GM21381 (cell line): ENCODE results near the gene GOLIM4.
"Not testable (repeated sequence)": the region's sequence is repeated elsewhere in the genome, so short reads cannot be mapped to it uniquely, and the experiment has no call there.

ENCODE experiments used
- ATAC-seq: cut with Tn5 transposase; IDR thresholded peaks from one replicate; pipeline ENCODE4 v1.9.1; 2021; ENCODE audit warnings: mild to moderate bottlenecking, moderate library complexity; ENCODE audit not compliant: unreplicated experiment

The GOLIM4 gene, protein sequence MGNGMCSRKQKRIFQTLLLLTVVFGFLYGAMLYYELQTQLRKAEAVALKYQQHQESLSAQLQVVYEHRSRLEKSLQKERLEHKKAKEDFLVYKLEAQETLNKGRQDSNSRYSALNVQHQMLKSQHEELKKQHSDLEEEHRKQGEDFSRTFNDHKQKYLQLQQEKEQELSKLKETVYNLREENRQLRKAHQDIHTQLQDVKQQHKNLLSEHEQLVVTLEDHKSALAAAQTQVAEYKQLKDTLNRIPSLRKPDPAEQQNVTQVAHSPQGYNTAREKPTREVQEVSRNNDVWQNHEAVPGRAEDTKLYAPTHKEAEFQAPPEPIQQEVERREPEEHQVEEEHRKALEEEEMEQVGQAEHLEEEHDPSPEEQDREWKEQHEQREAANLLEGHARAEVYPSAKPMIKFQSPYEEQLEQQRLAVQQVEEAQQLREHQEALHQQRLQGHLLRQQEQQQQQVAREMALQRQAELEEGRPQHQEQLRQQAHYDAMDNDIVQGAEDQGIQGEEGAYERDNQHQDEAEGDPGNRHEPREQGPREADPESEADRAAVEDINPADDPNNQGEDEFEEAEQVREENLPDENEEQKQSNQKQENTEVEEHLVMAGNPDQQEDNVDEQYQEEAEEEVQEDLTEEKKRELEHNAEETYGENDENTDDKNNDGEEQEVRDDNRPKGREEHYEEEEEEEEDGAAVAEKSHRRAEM

DNA sequence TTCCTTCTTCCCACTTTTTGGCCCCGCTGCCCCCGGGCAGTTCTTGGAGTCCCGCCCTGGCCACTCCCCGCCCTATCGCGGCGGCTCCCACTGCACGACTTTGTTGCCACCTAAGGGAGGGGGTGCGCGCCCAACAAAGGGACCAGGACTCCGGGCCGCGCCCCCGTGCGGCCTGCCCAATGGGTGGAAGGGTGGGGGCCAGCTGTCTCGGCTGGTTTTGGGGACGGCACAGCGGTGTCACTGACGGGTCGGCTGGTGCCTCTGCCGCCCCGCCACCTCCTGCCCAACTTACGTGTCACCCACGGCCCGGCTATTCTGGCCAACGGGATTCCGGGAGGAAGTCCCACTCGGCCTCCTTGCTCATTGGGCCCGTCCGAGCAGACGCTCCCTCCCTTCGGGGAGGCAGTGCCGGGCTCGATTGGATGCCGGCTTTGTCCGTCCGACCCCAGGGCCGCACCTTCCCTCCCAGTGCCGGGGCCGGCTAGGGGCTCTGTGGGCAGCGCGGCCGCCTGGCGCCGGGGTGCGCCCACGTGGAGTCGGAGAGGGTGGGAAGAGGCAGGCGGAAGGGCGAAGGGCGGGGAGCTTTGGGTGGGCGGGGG lies at the start of gene GOLIM4:
Gene GOLIM4 (minus strand): TSS at position 314 of the 599 bp plus-strand sequence. CDS start 639 bp downstream, outside the sequence.
- peak; percentile 79 for ATAC-seq

DNA sequence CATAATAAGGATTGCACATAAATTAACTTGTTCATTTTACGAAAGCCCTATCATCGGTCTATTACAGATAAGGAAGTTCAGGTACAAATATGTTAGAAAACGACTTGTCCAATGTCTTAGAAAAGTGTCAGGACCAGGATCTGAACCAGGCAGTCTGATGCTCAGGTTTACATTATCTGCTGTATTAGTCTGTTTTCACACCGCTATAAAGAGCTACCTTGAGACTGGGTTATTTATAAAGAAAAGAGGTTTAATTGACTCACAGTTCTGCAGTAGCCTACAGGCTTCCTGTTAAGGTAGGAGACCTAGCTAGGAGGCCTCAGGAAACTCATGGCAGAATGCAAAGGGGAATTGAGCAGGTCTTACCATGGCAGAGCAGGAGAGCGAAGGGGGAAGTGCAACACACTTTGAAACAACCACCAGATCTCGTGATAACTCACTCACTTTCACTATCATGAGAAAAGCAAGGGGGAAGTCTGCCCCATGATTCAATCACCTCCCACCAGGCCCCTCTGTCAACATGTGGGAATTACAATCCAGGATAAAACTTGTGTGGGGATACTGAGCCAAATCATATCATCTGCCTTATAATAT lies 45.8 kb upstream of the GOLIM4 start:
- no peak for ATAC-seq

DNA sequence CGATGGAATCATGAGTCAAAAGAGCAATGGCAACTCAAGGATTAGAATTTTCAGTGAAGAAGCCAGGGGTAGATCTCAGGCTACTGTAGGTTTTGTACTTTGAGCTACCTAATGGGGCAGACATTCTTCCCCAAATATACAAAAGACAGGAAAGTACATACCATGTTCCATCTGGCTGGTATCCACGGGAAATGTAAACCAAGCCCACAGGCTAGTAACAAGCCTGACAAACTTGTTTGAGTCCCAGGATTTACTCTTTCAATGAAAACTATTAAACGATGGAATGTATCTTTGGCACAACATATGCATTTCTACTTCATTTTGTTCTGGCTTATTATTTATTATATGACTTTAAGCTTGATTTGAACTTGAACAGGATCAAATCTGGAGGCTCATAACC lies 44.2 kb upstream of the GOLIM4 start:
- no peak for ATAC-seq

DNA sequence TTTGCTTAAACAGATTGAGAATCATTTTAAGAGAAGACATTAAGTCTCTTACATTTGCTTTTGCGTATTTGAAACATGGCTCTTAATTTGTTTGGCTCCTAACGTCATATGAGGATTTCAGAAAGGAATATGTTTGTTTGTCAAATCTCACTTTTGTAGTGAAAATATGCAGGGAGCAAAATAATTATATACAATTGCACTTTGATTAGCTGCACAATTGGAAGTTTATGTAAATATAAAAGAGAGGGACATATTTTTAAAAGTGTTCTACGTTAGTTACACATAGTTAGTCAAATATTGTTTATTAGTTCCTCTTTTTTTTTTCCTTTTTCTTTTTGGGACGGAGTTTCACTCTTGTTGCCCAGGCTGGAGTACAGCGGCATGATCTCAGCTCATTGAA lies 42.7 kb upstream of the GOLIM4 start:
- no peak for ATAC-seq

DNA sequence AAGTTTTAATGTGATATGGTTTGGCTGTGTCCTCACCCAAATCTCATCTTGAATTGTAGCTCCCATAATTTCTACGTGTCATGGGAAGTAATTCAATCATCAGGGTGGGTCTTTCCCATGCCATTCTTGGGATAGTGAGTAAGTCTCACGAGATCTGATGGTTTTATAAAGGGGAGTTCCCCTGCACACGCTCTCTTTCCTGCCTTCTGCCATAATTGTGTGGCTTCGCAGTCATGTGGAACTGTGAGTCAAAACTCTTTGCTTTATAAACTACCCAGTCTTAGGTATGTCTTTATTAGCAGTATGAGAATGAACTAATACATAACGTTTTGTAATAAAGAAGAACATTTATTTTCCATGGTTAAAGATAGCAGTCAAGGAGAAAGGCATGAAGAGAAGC lies 39.2 kb upstream of the GOLIM4 start:
- no peak for ATAC-seq

DNA sequence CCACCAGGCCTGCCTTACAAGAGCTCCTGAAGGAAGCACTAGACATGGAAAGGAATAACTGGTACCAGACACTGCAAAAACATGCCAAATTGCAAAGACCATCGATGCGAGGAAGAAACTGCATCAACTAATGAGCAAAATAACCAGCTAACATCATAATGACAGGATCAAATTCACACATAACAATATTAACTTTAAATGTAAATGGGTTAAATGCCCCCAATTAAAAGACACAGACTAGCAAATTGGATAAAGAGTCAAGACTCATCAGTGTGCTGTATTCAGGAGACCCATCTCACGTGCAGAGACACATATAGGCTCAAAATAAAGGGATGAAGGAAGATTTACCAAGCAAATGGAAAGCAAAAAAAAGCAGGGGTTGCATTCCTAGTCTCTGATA lies 34.5 kb upstream of the GOLIM4 start:
- ATAC-seq, result not testable (repeated sequence)

DNA sequence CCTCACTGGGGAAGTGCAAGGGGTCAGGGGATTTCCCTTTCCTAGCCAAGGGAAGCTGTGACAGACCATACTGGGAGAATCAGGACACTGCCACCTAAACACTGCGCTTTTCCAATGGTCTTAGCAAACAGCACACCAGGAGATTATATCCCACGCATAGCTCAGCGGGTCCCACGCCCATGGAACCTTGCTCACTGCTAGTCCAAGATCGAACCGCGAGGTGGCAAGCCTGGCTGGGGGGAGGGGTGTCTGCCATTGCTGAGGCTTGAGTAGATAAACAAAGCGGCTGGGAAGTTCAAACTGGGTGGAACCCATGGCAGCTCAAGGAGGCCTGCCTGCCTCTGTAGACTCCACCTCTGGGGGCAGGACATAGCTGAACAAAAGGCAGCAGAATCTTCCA lies 32.7 kb upstream of the GOLIM4 start:
- ATAC-seq, result not testable (repeated sequence)

DNA sequence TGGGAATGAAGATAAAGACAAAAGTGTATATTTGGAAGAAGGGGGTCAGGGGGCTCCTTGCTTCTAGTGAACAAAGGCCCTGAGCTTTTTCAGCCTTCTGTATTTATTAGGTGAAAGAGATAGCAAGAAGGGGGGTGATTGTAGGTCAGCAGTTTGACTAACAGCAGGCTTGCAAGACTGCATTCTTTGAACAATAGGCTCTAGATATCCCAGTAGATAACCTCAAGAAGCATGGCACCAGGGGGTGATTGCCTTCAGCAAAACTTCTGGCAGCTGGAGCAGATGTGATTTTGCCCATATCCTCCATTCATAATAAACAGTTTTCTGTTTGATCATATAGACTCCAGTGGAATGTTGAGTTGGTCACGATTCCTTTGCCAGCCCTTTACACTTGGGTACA lies 31.7 kb upstream of the GOLIM4 start:
- no peak for ATAC-seq

DNA sequence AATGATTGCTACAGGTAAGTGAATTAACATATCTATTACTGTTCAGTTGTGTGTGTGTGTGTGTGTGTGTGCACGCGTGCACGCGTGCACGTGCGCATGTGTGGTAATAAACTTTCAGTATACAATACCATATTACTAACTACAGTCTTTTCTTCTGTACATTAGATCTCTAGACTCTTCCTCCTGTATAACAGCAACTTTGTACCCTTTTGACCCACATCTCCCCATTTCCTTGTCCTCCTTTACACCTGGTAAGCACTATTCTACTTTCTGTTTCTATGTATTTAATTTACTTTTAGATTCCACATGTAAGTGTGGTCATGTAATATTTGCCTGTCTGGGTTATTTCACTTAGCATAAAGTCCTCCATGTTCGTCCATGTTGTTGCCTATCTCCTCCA lies 29.1 kb upstream of the GOLIM4 start:
- no peak for ATAC-seq

DNA sequence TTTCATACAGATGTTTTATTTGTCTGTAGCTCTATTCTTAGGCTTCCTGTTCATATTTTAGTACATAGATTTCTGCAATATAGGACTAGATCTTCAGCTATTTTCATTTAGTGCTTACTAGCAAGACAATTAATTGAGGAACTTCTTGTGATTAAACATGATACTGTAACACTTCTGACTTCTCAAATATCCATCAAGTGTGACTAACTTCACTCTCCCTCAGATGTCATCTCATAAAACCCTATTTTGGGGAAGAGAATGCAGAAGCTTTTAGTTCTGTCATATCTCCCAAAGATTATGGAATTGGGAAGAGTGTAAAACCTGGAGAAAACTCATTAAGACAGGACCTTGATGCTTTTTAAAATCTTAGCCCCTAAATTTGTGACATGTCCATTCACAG lies 28.6 kb upstream of the GOLIM4 start:
- no peak for ATAC-seq

DNA sequence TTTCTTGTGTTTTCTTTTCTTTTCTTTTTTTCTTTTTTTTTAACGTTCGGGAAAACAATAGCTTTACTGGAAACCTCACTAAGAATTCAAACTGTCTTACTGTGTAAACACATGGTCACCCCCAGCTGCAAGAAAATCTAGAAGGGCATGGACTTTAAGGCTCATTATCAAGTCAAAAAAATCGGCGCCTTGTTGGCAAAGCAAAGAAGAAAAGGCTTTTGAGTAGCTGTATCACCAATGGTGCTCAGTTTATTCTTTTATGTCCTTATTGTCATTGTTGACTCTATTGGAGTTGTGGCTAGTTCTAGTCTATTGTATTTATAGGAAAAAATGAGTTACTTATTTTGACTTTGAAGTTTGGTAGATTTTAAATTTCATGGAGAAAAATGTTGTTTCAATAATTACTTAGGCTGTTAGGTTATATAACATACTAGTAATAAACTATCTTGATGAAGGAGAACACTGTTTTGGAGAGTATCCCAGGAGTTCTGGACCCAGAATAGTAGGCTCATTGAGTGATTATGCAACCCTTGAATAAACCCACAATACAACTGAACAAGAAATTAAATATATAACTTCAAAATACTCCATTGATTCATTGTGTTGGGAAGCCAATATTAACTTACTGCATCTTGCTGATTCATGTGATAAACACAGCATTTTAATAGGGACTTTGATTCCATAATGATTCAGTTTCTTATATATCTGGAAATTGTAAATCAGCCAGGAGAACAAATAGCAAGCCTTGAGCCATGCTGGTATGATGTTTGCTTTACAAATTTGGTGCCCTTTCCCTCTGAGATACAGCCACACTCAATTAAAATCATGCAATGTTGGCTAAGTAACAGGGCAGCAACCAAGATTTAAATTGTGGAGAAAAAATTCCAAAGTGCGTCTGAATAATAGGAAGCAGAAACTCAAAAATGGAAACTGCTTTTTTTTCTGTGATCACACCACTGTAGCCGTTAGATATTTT lies 27.8 kb upstream of the GOLIM4 start:
- no peak for ATAC-seq

DNA sequence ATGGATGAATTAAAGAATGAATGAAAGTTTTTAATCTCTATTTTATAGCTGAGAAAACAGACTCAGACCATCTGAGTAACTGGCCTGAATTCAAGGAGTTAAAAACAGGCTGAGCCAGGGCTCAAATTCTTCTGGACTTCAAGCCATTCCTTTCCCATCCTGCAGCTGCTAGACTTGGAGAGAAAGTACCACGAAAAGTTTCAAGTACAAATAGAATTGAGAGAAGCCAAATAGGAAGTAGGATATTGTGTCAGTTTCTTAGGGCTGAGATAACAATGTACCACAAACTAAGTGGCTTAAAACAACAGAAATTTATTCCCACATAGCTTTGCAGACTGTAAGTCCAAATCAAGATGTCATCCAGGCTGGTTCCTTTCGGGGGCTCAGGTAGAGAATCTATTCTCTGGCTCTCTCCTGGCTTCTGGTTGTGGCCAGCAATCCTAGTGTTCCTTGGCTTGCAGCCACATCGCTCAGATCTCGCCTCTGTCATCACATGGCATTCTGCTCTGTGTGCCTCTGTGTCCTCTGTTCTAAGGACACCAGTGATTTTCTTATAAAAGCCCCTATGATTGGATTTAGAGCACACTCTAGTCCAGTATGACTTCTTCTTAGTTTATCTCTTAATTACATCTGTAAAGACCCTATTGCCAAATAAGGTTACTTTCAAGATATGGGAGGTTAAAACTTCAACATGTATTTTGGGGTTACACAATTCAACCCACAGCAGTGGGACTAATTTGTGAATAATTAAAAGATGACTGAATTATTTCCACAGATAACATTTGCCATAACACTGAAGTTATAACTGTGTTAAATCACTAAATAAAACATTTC lies 25.7 kb upstream of the GOLIM4 start:
- ATAC-seq, result no peak

DNA sequence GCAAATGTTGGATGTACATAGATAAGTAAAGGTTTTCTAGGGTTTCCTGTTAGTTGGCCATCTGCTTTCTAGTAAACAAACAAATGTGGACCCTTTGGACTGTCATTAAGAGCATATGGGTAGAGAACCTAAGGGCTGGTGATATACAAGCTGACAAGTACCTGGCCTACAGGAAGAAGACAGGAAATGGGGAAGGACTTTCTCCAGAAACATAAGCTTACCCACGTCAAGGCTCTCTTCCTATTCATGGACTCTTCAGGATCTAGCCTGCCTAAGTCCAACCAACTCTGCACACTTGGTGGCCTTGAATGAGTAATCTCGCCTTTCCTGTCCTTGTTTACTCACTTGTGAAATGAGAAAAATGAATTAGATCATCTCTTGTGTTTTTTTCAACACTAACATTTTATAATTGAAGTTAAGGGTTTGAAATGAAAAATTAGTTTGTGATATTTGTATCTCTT lies 22.2 kb upstream of the GOLIM4 start:
- ATAC-seq, result no peak

DNA sequence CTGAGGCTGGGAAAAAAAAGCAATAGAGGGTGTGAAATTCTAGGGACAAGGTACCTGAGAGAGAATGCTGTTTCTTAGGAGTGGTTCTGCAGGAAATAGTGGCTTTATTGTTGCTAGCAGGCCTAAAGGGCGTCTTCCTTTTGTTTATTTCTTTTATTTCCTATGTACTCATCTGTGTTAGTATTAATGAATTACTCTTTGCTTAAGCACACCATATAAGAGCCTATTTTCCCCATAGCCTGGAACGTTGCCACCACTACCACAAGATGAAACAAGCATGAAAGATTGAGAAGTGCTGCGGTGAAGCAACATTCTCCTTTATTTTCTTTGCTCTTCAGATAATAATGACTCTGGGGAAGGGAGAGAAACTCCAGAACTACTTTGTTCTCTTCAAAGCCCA lies 21.3 kb upstream of the GOLIM4 start:
- no peak for ATAC-seq

DNA sequence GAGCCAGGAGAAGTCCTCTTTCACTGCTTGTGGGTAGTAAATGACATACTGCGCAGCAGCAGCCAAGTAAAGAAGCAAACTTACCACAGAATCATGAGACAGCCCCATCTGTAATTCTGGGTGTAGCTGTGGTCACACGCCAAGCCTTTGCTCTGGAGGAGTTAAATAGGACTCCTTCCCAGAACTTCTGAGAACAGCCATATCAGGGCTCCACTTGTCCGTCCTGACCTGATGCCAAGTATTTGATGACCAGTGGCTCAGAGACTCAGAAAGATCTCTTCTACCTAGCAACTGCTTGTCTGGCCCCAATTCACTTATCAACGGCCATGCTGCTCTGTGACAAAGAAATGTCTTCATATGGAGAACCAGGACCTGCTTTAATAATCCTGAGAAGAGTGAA lies 20.6 kb upstream of the GOLIM4 start:
- ATAC-seq, result no peak

DNA sequence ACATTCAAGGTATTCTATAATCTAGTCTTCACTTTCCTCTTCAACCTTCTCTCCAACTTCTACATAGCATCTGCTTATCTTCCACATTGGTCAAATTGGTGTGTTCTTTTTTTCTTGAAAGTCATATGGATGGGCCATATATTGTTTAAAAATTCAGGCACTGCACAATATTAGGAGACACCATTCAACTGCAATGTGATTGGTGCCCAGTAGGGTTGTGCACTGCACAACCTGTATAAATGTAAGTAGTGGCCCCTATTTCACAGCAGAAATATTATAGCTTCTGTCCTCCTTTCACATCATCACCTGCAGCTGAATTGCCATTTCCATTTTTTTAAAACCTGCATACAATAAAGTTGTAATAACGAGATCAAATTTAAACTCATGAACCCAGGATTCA lies 18.1 kb upstream of the GOLIM4 start:
- no peak for ATAC-seq

DNA sequence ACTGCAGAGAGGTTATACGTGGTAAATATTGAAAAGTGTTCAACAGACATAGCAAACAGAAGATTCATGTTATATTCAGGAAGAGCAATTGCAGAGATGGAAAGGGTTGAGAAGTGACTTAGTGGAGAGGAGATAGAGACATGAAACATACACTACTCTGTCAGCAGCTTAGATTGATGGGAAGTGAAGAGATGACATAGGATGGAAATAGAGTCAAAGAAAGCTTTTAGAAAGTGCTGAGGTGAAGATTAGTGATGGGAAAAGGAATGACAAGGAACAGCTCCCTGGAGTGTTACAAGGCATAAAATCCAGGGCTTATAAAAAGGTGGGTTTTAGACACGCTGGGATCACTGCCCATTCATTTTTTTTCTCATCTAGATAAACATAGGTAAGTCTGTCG lies 17.2 kb upstream of the GOLIM4 start:
- no peak for ATAC-seq

DNA sequence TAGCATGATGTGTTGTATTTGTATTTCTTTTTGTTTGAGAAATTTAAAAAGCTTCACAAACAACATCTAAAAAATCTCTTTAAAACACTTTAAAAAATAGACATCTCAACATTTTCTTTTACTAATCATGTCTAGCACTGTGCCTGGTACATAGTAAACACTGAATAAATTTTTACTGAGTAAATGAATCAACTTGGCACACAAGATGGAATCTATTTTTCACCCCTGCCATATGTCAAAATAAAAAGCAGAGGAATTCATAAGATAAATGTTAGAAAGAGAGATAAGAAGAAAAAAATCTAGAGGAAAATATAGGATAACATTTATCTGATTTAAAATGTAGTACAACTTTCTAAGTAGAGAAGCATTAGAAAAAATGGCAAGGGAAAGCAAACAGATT lies 8.6 kb upstream of the GOLIM4 start:
- no peak for ATAC-seq

DNA sequence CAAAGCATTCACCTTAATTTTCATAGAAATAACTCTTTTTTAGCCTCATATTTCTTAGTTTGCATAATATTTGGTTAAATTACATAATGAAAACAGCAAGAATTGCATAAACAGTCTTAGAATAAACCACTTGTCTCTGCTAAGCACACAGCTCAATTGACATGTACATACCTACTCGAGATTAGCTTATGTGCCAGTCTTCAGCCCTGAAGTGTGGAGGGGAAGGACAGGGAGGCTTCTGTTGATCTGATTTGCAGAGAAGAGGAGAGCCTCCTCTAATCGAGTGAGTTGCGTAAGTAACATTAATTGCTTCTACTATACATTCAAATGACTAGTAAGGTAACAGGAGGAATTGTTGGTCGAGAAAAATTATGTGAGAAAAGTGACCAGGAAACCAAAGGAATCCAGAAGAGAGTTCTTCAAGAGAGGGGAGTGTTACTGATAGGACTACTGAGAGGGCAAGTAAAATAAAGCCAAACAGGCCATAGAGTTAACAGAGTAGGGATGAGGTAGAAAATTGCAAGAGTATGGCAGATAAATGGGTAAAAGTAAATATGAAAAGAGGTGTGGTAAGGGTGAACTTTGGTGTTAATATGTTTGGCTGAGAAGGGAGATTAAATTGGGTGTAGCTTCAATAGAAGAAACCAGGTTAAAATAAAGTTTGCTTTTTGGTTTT lies 7.1 kb upstream of the GOLIM4 start:
- ATAC-seq, result no peak
